ENCODE measurements around the gene ACSM3.
"Not testable (repeated sequence)": the region's sequence is repeated elsewhere in the genome, so short reads cannot be mapped to it uniquely, and the experiment has no call there.

ACSM3 gene

GRCh38 chr16:20803192-20803560 lies 39.4 kb downstream of the ACSM3 start:
- H3K9ac ChIP-seq (ENCODE audit: low read depth in 1 of 2, low read length in 2 of 2): no peak overlapping the region
- H3K27ac ChIP-seq (ENCODE audit: low read depth, low read length): no peak overlapping the region
- H3K9me3 ChIP-seq (ENCODE audit: control insufficient read depth in 1 of 2, low read length in 2 of 2): no peaks in the 10 kb centered on the region
- no peak overlapping the region for H3K4me3 ChIP-seq (ENCODE audit: low read depth in 1 of 2, low read length in 2 of 2)
- no peaks in the 10 kb centered on the region for H3K27me3 ChIP-seq (ENCODE audit: control insufficient read depth in 1 of 2, insufficient read depth in 2 of 2, low read length in 2 of 2)
- H3K4me1 ChIP-seq (ENCODE audit: control insufficient read depth in 1 of 2, insufficient read depth in 2 of 2, low read length in 2 of 2): peaks cover 4 to 5% of the 10 kb centered on the region in 2 donors
- peaks cover 9 to 12% of the 10 kb centered on the region in 2 donors for H3K36me3 ChIP-seq (ENCODE audit: control insufficient read depth in 1 of 2, insufficient read depth in 2 of 2, low read length in 2 of 2)

- no peak overlapping the region for H3K4me3 ChIP-seq (ENCODE audit: low read depth in 1 of 2, low read length in 2 of 2)
- H3K27ac ChIP-seq (ENCODE audit: low read depth, low read length): no peak overlapping the region
- H3K4me1 ChIP-seq (ENCODE audit: control insufficient read depth in 1 of 2, insufficient read depth in 2 of 2, low read length in 2 of 2): peaks cover 4 to 5% of the 10 kb centered on the region in 2 donors
- H3K27me3 ChIP-seq (ENCODE audit: control insufficient read depth in 1 of 2, insufficient read depth in 2 of 2, low read length in 2 of 2): no peaks in the 10 kb centered on the region
- H3K36me3 ChIP-seq (ENCODE audit: control insufficient read depth in 1 of 2, insufficient read depth in 2 of 2, low read length in 2 of 2): peaks cover 8 to 12% of the 10 kb centered on the region in 2 donors
- no peaks in the 10 kb centered on the region for H3K9me3 ChIP-seq (ENCODE audit: control insufficient read depth in 1 of 2, low read length in 2 of 2)
- no peak overlapping the region for H3K9ac ChIP-seq (ENCODE audit: low read depth in 1 of 2, low read length in 2 of 2)
Observed at GRCh38 chr16:20803561-20804214, 39.9 kb downstream of the ACSM3 start.

DNA sequence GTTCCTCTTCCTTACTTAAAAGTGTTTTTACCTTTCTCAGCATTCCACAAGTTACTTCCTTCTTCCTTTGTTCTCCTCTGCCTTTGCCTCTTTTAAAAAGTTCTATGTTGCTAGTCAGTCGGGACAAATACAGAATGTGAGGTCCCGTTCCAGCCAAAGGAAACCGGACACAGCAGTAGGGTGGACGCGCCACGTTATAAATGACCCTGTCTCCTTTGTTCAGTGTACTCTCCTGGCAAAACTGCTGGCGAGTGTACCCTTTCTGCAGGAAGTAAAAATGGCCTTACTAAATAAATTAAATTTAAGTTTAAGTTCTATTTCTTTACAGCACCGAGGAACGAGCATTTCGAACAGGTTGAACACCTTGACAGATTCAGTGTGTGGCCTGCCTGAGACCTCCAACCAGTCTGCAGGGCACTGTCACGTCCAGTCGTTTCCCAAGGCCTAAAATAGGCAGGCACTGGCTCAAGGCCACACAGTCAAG lies 41.9 kb downstream of the ACSM3 start:
- H3K36me3 ChIP-seq (ENCODE audit: control insufficient read depth in 1 of 2, insufficient read depth in 2 of 2, low read length in 2 of 2); H3K27me3 ChIP-seq (ENCODE audit: control insufficient read depth in 1 of 2, insufficient read depth in 2 of 2, low read length in 2 of 2); H3K4me1 ChIP-seq (ENCODE audit: control insufficient read depth in 1 of 2, insufficient read depth in 2 of 2, low read length in 2 of 2); H3K9me3 ChIP-seq (ENCODE audit: control insufficient read depth in 1 of 2, low read length in 2 of 2): not testable (repeated sequence)
- Histone ChIP-seq H3K9ac (ENCODE audit: low read depth in 1 of 2, low read length in 2 of 2) (peak overlapping the region; percentile 85 to 86), H3K27ac (ENCODE audit: low read depth, low read length) (peak overlapping the region; percentile 86), H3K4me3 (ENCODE audit: low read depth in 1 of 2, low read length in 2 of 2) (peak overlapping the region; percentile 94 to 95)

GRCh38 chr16:20806168-20807050 lies 42.6 kb downstream of the ACSM3 start, which contains the start of the genes ERI2 and REXO5:
ERI2 (minus strand) TSS chr16:20806472; CDS start chr16:20806430, 42 bp downstream.
REXO5 (plus strand) TSS chr16:20806527; CDS start chr16:20806954, 427 bp downstream.
- Histone ChIP-seq H3K9ac (ENCODE audit: low read depth in 1 of 2, low read length in 2 of 2) (peak within 1 kb of the TSS; percentile 85 to 86), H3K4me3 (ENCODE audit: low read depth in 1 of 2, low read length in 2 of 2) (peak within 1 kb of the TSS; percentile 94 to 95), H3K36me3 (ENCODE audit: control insufficient read depth in 1 of 2, insufficient read depth in 2 of 2, low read length in 2 of 2) (no peaks in the 10 kb centered on the region), H3K27me3 (ENCODE audit: control insufficient read depth in 1 of 2, insufficient read depth in 2 of 2, low read length in 2 of 2) (no peaks in the 10 kb centered on the region), H3K4me1 (ENCODE audit: control insufficient read depth in 1 of 2, insufficient read depth in 2 of 2, low read length in 2 of 2) (peaks cover 4 to 5% of the 10 kb centered on the region in 2 donors), H3K27ac (ENCODE audit: low read depth, low read length) (peak within 1 kb of the TSS; percentile 86), H3K9me3 (ENCODE audit: control insufficient read depth in 1 of 2, low read length in 2 of 2) (no peaks in the 10 kb centered on the region)

DNA sequence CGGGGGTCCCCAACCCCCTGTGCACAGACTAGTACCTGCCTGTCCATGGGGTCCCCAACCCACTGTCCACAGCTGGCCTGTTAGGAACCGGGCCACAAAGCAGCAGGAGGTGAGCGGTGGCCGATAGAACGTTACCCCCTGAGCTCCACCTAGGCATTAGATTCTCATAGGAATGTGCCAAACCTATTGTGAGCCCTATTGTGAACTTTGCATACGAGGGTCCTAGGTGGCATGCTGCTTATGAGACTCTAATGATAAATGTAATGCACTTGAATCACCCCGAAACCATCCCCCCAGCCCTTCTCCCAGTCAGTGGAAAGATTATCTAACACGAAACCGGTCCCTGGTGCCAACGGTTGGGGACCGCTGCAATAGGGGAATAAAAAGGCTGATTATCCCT lies 44.0 kb downstream of the ACSM3 start:
- Histone ChIP-seq H3K27ac (ENCODE audit: low read depth, low read length) (no peak overlapping the region), H3K4me3 (ENCODE audit: low read depth in 1 of 2, low read length in 2 of 2) (no peak overlapping the region)

GRCh38 chr16:20811889-20812439 lies 48.1 kb downstream of the ACSM3 start:
- Histone ChIP-seq H3K4me3 (ENCODE audit: low read depth in 1 of 2, low read length in 2 of 2) (no peak overlapping the region), H3K27me3 (ENCODE audit: control insufficient read depth in 1 of 2, insufficient read depth in 2 of 2, low read length in 2 of 2) (no peaks in the 10 kb centered on the region), H3K36me3 (ENCODE audit: control insufficient read depth in 1 of 2, insufficient read depth in 2 of 2, low read length in 2 of 2) (peaks cover 3% of the 10 kb centered on the region in 2 donors), H3K4me1 (ENCODE audit: control insufficient read depth in 1 of 2, insufficient read depth in 2 of 2, low read length in 2 of 2) (peaks cover 9 to 12% of the 10 kb centered on the region in 2 donors), H3K9me3 (ENCODE audit: control insufficient read depth in 1 of 2, low read length in 2 of 2) (no peaks in the 10 kb centered on the region), H3K27ac (ENCODE audit: low read depth, low read length) (no peak overlapping the region), H3K9ac (ENCODE audit: low read depth in 1 of 2, low read length in 2 of 2) (no peak overlapping the region)

More for the DNA sequence above, 44.0 kb downstream of the ACSM3 start:
- no peaks in the 10 kb centered on the region for H3K9me3 ChIP-seq (ENCODE audit: control insufficient read depth in 1 of 2, low read length in 2 of 2)
- H3K9ac ChIP-seq (ENCODE audit: low read depth in 1 of 2, low read length in 2 of 2): no peak overlapping the region
- no peaks in the 10 kb centered on the region for H3K36me3 ChIP-seq (ENCODE audit: control insufficient read depth in 1 of 2, insufficient read depth in 2 of 2, low read length in 2 of 2)
- no peaks in the 10 kb centered on the region for H3K27me3 ChIP-seq (ENCODE audit: control insufficient read depth in 1 of 2, insufficient read depth in 2 of 2, low read length in 2 of 2)
- peaks cover 11 to 12% of the 10 kb centered on the region in 2 donors for H3K4me1 ChIP-seq (ENCODE audit: control insufficient read depth in 1 of 2, insufficient read depth in 2 of 2, low read length in 2 of 2)

- Histone ChIP-seq H3K27ac (ENCODE audit: low read depth, low read length) (no peak overlapping the region), H3K9ac (ENCODE audit: low read depth in 1 of 2, low read length in 2 of 2) (no peak overlapping the region), H3K27me3 (ENCODE audit: control insufficient read depth in 1 of 2, insufficient read depth in 2 of 2, low read length in 2 of 2) (no peaks in the 10 kb centered on the region), H3K36me3 (ENCODE audit: control insufficient read depth in 1 of 2, insufficient read depth in 2 of 2, low read length in 2 of 2) (peaks cover 3% of the 10 kb centered on the region in 2 donors), H3K4me3 (ENCODE audit: low read depth in 1 of 2, low read length in 2 of 2) (no peak overlapping the region), H3K4me1 (ENCODE audit: control insufficient read depth in 1 of 2, insufficient read depth in 2 of 2, low read length in 2 of 2) (peaks cover 8 to 9% of the 10 kb centered on the region in 2 donors), H3K9me3 (ENCODE audit: control insufficient read depth in 1 of 2, low read length in 2 of 2) (no peaks in the 10 kb centered on the region)
Observed at GRCh38 chr16:20812510-20812909, 48.7 kb downstream of the ACSM3 start.

GRCh38 chr16:20814784-20815183 lies 51.0 kb downstream of the ACSM3 start:
- H3K27ac ChIP-seq (ENCODE audit: low read depth, low read length): no peak overlapping the region
- H3K27me3 ChIP-seq (ENCODE audit: control insufficient read depth in 1 of 2, insufficient read depth in 2 of 2, low read length in 2 of 2): no peaks in the 10 kb centered on the region
- H3K36me3 ChIP-seq (ENCODE audit: control insufficient read depth in 1 of 2, insufficient read depth in 2 of 2, low read length in 2 of 2): peaks cover 3% of the 10 kb centered on the region in 2 donors
- no peak overlapping the region for H3K9ac ChIP-seq (ENCODE audit: low read depth in 1 of 2, low read length in 2 of 2)
- H3K9me3 ChIP-seq (ENCODE audit: control insufficient read depth in 1 of 2, low read length in 2 of 2): no peaks in the 10 kb centered on the region
- H3K4me1 ChIP-seq (ENCODE audit: control insufficient read depth in 1 of 2, insufficient read depth in 2 of 2, low read length in 2 of 2): peaks cover 8 to 9% of the 10 kb centered on the region in 2 donors
- H3K4me3 ChIP-seq (ENCODE audit: low read depth in 1 of 2, low read length in 2 of 2): no peak overlapping the region

DNA sequence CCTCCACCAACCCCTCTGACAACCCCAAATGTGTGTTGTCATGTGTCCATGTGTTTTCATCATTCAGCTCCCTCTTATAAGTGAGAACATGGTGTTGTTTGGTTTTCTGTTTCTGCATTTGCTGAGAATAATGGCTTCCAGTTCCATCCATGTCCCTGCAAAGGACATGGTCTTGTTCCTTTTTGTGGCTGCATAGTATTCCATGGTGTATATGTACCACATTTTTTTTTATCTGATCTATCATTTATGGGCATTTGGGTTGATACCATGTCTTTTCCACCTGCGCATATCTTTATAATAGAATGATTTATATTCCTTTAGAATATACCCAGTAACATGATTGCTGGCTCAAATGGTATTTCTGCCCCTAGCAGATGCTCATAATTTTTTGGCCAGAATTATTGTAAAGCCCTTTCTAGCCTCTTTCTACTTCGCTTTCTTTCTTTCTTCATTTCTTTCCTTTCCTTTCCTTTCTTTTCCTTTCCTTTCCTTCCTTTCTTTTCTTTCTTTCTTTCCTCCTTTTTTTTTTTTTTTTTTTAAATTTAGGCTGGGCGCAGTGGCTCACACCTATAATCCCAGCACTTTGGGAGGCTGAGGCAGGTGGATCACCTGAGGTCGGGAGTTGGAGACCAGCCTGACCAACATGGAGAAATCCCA lies 55.2 kb downstream of the ACSM3 start:
- Histone ChIP-seq H3K4me1 (ENCODE audit: control insufficient read depth in 1 of 2, insufficient read depth in 2 of 2, low read length in 2 of 2) (no peaks in the 10 kb centered on the region), H3K4me3 (ENCODE audit: low read depth in 1 of 2, low read length in 2 of 2) (no peak overlapping the region), H3K9ac (ENCODE audit: low read depth in 1 of 2, low read length in 2 of 2) (no peak overlapping the region), H3K9me3 (ENCODE audit: control insufficient read depth in 1 of 2, low read length in 2 of 2) (no peaks in the 10 kb centered on the region), H3K36me3 (ENCODE audit: control insufficient read depth in 1 of 2, insufficient read depth in 2 of 2, low read length in 2 of 2) (peaks cover 3 to 7% of the 10 kb centered on the region in 2 donors), H3K27ac (ENCODE audit: low read depth, low read length) (no peak overlapping the region), H3K27me3 (ENCODE audit: control insufficient read depth in 1 of 2, insufficient read depth in 2 of 2, low read length in 2 of 2) (no peaks in the 10 kb centered on the region)

Measured in duodenal mucosa (tissue), 2 donors.